Panc1 (cell line): ENCODE data around the gene WASF3. TPM values are rescaled to one million over a fixed set of nuclear protein-coding genes. Genes with fewer than 3 reads are reported as not detected.

Source experiments
- ATAC-seq: fragments of 200-7000 bp; cut with Tn5 transposase; 2 replicates; pipeline ENCODE4 v1.9.1; 2020; ENCODE audit warnings: mild to moderate bottlenecking, moderate library complexity
- BruUV-seq: library from RNA; stranded (reverse); fragments of 400-500 nt; replicated peaks from 2 replicates; lab custom pipeline; 2021; lab: Mats Ljungman, UMichigan
- CTCF ChIA-PET: fragments of 300-600 bp; sonication (Branson Sonifier 250); formaldehyde crosslinking; loops from one replicate; lab custom pipeline; 2022; ENCODE audit warnings: antibody characterized with exemption; lab: Charles Lee
- POLR2A ChIA-PET: fragments of 300-600 bp; sonication (Branson Sonifier 250); formaldehyde crosslinking; loops from one replicate; lab custom pipeline; 2022; ENCODE audit warnings: antibody characterized with exemption; lab: Charles Lee
- DNase-seq: peaks from one replicate; pipeline ENCODE4 v3.0.0-alpha.2; 2010; ENCODE audit warnings: low read depth, low spot score
- H3K27ac ChIP-seq: 2 replicates; pipeline ENCODE4 v1.5.1; 2011; ENCODE audit warnings: mild to moderate bottlenecking, low read length, inconsistent platforms
- H3K27me3 ChIP-seq: fragments of 200-500 bp; sonication (Bioruptor generic); 2 replicates; pipeline ENCODE4 v1.6.0; 2014; ENCODE audit warnings: low read length, inconsistent platforms; ENCODE audit not compliant: control insufficient read depth, insufficient read depth
- H3K36me3 ChIP-seq: fragments of 200-500 bp; sonication (Bioruptor generic); 2 replicates; pipeline ENCODE4 v1.5.1; 2014; ENCODE audit warnings: inconsistent platforms, mild to moderate bottlenecking, low read length, moderate library complexity; ENCODE audit not compliant: control insufficient read depth, insufficient read depth
- H3K4me1 ChIP-seq: 2 replicates; pipeline ENCODE4 v1.5.1; 2011; ENCODE audit warnings: inconsistent platforms, mild to moderate bottlenecking, low read length, moderate library complexity; ENCODE audit not compliant: control insufficient read depth, insufficient read depth
- H3K4me3 ChIP-seq, 2 experiments: 2 replicates each; pipeline ENCODE4 v1.5.1; 2011 to 2012; ENCODE audit warnings: low read depth in 2 of 2, low read length in 2 of 2, mild to moderate bottlenecking in 2 of 2, inconsistent platforms in 1 of 2, moderate library complexity in 1 of 2
- H3K9me3 ChIP-seq: fragments of 200-500 bp; sonication (Bioruptor generic); 2 replicates; pipeline ENCODE4 v1.5.1; 2014; ENCODE audit warnings: low read depth, mild to moderate bottlenecking, inconsistent platforms, low read length, moderate library complexity; ENCODE audit not compliant: control insufficient read depth, insufficient read depth
- POLR2AphosphoS5 ChIP-seq: IDR thresholded peaks from 2 replicates; pipeline ENCODE4 v1.6.1; 2012; ENCODE audit warnings: mild to moderate bottlenecking, low read depth, low read length, moderate library complexity
- REST ChIP-seq, 2 experiments: IDR thresholded peaks; 2 replicates each; pipeline ENCODE4 v1.6.1; 2011 to 2012; ENCODE audit warnings: low read depth in 2 of 2, control low read depth in 1 of 2, low read length in 1 of 2, mild to moderate bottlenecking in 1 of 2, moderate library complexity in 1 of 2; ENCODE audit not compliant: insufficient read depth in 1 of 2
- SIN3A ChIP-seq: IDR thresholded peaks from 2 replicates; pipeline ENCODE4 v1.6.1; 2012; ENCODE audit warnings: low read depth, mild to moderate bottlenecking, low read length, moderate library complexity, borderline replicate concordance; ENCODE audit not compliant: insufficient read depth
- TCF7L2 ChIP-seq: IDR thresholded peaks from 2 replicates; pipeline ENCODE4 v1.6.1; 2011; ENCODE audit warnings: mild to moderate bottlenecking, low read depth, low read length, inconsistent platforms
- in situ Hi-C: cut with HindIII; loops from 2 replicates; pipeline ENCODE4 v1.10.0; 2016; ENCODE audit warnings: low sequenced_read_pairs, low pct_unique_long_range_greater_than_20kb
- intact Hi-C: fragments of 100-400 bp; cut with micrococcal nuclease; formaldehyde crosslinking; loops from one replicate; pipeline ENCODE4 v1.10.0; 2022; ENCODE audit not compliant: unreplicated experiment
- total RNA-seq: library from RNA; stranded (reverse); gene quantifications from one replicate; pipeline ENCODE4 v1.2.1, GENCODE V29; 2021; ENCODE audit not compliant: unreplicated experiment
- TF ChIP-seq, protein P1 (sequence below): fragments of 450-650 bp; IDR thresholded peaks from 2 replicates; pipeline ENCODE4 v1.5.1; 2017; ENCODE audit warnings: mild to moderate bottlenecking

WASF3 gene
- total RNA-seq, 1 experiment from 2014 or later, result 20.2 TPM

DNA sequence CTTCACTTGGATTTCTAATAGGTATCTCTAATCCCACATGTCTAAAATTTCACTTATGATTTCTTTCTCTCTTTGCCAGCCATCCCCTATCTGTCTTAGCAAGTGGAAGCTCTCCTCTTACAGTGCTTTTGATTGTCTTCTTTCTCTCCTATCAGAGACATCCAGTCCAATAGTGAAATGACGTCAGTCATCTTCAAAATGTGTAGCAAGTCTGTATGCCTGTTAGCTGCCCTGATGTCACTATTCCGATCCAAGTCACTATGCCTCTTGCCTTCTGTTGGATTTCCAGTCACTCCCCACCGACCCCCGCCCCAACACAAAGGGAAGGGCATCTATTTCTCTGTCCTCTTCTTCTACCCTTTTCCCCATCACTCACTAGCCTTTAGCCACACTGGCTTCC lies 96.4 kb downstream of the WASF3 start:
- no peaks in the 10 kb centered on the region for H3K27me3 ChIP-seq
- DNase-seq, result no peak
- intact Hi-C loops, result no loop called here
- H3K4me1 ChIP-seq, result no peaks in the 10 kb centered on the region
- no peak overlapping the region for H3K4me3 ChIP-seq
- POLR2A ChIA-PET, result no interaction called here
- H3K27ac ChIP-seq, result no peak overlapping the region
- TF ChIP-seq REST (IDR thresholded peaks at IDR 0.05; ENCODE audit: insufficient read depth in 1 of 2, low read depth in 2 of 2, low read length in 1 of 2) (no peak), SIN3A (no peak), POLR2AphosphoS5 (no peak), TCF7L2 (no peak)
- TF ChIP-seq, protein P1, sequence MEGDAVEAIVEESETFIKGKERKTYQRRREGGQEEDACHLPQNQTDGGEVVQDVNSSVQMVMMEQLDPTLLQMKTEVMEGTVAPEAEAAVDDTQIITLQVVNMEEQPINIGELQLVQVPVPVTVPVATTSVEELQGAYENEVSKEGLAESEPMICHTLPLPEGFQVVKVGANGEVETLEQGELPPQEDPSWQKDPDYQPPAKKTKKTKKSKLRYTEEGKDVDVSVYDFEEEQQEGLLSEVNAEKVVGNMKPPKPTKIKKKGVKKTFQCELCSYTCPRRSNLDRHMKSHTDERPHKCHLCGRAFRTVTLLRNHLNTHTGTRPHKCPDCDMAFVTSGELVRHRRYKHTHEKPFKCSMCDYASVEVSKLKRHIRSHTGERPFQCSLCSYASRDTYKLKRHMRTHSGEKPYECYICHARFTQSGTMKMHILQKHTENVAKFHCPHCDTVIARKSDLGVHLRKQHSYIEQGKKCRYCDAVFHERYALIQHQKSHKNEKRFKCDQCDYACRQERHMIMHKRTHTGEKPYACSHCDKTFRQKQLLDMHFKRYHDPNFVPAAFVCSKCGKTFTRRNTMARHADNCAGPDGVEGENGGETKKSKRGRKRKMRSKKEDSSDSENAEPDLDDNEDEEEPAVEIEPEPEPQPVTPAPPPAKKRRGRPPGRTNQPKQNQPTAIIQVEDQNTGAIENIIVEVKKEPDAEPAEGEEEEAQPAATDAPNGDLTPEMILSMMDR, result no peak
- in situ Hi-C loops, result no loop called here
- no peaks in the 10 kb centered on the region for H3K36me3 ChIP-seq
- no peaks in the 10 kb centered on the region for H3K9me3 ChIP-seq
- CTCF ChIA-PET, result no interaction called here
- BruUV-seq, result no TSS peak
- no peak for ATAC-seq

DNA sequence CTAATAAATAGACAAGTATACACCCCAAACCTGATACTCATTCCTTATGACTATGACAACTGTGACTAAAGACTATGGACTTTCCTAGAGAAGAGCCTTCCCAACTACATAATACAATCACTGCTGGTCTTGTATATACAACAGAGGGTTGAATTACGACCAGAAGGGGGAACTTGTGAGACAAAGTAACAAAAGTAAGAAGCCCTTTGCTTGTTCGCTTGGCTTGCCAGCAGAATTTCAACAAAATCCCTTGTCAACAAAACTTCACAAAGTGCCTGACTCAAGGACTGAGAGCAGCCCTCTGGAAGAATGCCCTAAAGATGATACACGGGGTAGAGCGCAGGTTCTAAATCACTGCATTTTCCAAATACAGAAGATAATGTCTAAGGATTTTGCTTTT lies 99.4 kb downstream of the WASF3 start:
- ChIA-PET CTCF (no interaction called here), POLR2A (no interaction called here)
- H3K27me3 ChIP-seq, result no peaks in the 10 kb centered on the region
- no TSS peak for BruUV-seq
- H3K9me3 ChIP-seq, result no peaks in the 10 kb centered on the region
- H3K4me1 ChIP-seq, result no peaks in the 10 kb centered on the region
- in situ Hi-C loops, result no loop called here
- DNase-seq (no peak), ATAC-seq (no peak)
- no peaks in the 10 kb centered on the region for H3K36me3 ChIP-seq
- TF ChIP-seq REST (IDR thresholded peaks at IDR 0.05; ENCODE audit: insufficient read depth in 1 of 2, low read depth in 2 of 2, low read length in 1 of 2) (no peak), SIN3A (no peak), TCF7L2 (no peak), POLR2AphosphoS5 (no peak)
- TF ChIP-seq, protein P1, result no peak
- intact Hi-C loops, result no loop called here
- H3K27ac ChIP-seq, result no peak overlapping the region
- no peak overlapping the region for H3K4me3 ChIP-seq
